Calu3 (cell line): Measurements from ENCODE around the gene RSU1. TPM values are rescaled to one million over a fixed set of nuclear protein-coding genes. Genes with fewer than 3 reads are reported as not detected.

ENCODE experiments used
- BruUV-seq: library from RNA; stranded (reverse); fragments of 400-500 nt; replicated peaks from 2 replicates; lab custom pipeline; 2021; lab: Mats Ljungman, UMichigan
- CTCF ChIA-PET: fragments of 300-600 bp; sonication (Branson Sonifier 250); formaldehyde crosslinking; loops from one replicate; lab custom pipeline; 2022; ENCODE audit warnings: antibody characterized with exemption; lab: Charles Lee
- DNase-seq: peaks from one replicate; pipeline ENCODE4 v3.0.0; 2022
- H3K27ac Mint-ChIP-seq: one replicate; pipeline ENCODE4 v1.8.0; 2022; ENCODE audit warnings: mixed read lengths; ENCODE audit not compliant: unreplicated experiment
- H3K27me3 Mint-ChIP-seq: one replicate; pipeline ENCODE4 v1.8.0; 2022; ENCODE audit warnings: mixed read lengths; ENCODE audit not compliant: unreplicated experiment
- H3K36me3 Mint-ChIP-seq: one replicate; pipeline ENCODE4 v1.8.0; 2022; ENCODE audit warnings: mild to moderate bottlenecking, moderate library complexity, mixed read lengths; ENCODE audit not compliant: insufficient read depth, unreplicated experiment
- H3K4me1 Mint-ChIP-seq: one replicate; pipeline ENCODE4 v1.8.0; 2022; ENCODE audit warnings: mild to moderate bottlenecking, low read depth, mixed read lengths; ENCODE audit not compliant: unreplicated experiment
- H3K4me3 Mint-ChIP-seq: one replicate; pipeline ENCODE4 v1.8.0; 2022; ENCODE audit warnings: mild to moderate bottlenecking, low read depth, moderate library complexity, mixed read lengths; ENCODE audit not compliant: unreplicated experiment
- H3K9me3 Mint-ChIP-seq: one replicate; pipeline ENCODE4 v1.8.0; 2022; ENCODE audit warnings: low read depth, mixed read lengths; ENCODE audit not compliant: unreplicated experiment
- intact Hi-C: fragments of 100-400 bp; cut with micrococcal nuclease; formaldehyde crosslinking; loops from one replicate; pipeline ENCODE4 v1.10.0; 2022; ENCODE audit not compliant: unreplicated experiment
- total RNA-seq: library from RNA; stranded (reverse); gene quantifications from 2 replicates; pipeline ENCODE4 v1.2.3, GENCODE V29; 2022
- TF ChIP-seq, protein P1 (sequence below): fragments of 200-600 bp; IDR thresholded peaks from one replicate; pipeline ENCODE4 v1.8.0; 2022; ENCODE audit warnings: antibody characterized with exemption; ENCODE audit not compliant: unreplicated experiment

RSU1 gene
- total RNA-seq, 1 experiment from 2014 or later, result 56.8 TPM

GRCh38 chr10:16717622-16718395, 99.4 kb downstream of the RSU1 start:
- no TSS peak for BruUV-seq
- CTCF ChIA-PET, result no interaction called here
- Mint-ChIP-seq H3K4me1 (no peaks in the 10 kb centered on the region), H3K9me3 (peaks cover 8% of the 10 kb centered on the region), H3K27ac (no peak overlapping the region), H3K36me3 (no peaks in the 10 kb centered on the region), H3K4me3 (no peak overlapping the region), H3K27me3 (no peaks in the 10 kb centered on the region)
- intact Hi-C loops, result no loop called here
- no peak for DNase-seq
- TF ChIP-seq, protein P1, sequence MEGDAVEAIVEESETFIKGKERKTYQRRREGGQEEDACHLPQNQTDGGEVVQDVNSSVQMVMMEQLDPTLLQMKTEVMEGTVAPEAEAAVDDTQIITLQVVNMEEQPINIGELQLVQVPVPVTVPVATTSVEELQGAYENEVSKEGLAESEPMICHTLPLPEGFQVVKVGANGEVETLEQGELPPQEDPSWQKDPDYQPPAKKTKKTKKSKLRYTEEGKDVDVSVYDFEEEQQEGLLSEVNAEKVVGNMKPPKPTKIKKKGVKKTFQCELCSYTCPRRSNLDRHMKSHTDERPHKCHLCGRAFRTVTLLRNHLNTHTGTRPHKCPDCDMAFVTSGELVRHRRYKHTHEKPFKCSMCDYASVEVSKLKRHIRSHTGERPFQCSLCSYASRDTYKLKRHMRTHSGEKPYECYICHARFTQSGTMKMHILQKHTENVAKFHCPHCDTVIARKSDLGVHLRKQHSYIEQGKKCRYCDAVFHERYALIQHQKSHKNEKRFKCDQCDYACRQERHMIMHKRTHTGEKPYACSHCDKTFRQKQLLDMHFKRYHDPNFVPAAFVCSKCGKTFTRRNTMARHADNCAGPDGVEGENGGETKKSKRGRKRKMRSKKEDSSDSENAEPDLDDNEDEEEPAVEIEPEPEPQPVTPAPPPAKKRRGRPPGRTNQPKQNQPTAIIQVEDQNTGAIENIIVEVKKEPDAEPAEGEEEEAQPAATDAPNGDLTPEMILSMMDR, result no peak

GRCh38 chr10:16716051-16716450, 101.2 kb downstream of the RSU1 start:
- no peaks in the 10 kb centered on the region for H3K27me3 Mint-ChIP-seq
- TF ChIP-seq, protein P1, result no peak
- DNase-seq, result no peak
- BruUV-seq, result no TSS peak
- no peak overlapping the region for H3K27ac Mint-ChIP-seq
- no peaks in the 10 kb centered on the region for H3K36me3 Mint-ChIP-seq
- peaks cover 13% of the 10 kb centered on the region for H3K9me3 Mint-ChIP-seq
- CTCF ChIA-PET, result no interaction called here
- no peak overlapping the region for H3K4me3 Mint-ChIP-seq
- H3K4me1 Mint-ChIP-seq, result no peaks in the 10 kb centered on the region
- intact Hi-C loops, result no loop called here

DNA sequence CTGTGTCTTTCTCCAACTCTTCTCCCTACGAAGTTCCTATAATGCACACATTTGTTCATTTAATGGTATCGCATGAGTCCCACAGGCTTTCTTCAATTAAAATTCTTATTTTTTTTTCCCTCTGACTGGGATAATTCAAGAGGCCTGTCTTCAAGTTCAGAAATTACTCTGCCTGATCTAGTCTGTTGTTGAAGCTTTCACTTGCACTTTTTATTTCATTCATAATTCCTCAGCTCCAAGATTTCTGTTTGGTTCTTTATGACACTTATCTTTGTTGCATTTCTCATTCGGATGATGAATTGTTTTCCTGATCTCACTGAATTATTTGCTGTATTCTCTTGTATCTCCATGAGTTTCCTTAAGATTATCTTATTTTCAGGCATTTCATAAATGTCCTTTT, 103.9 kb downstream of the RSU1 start:
- Mint-ChIP-seq H3K4me1 (no peaks in the 10 kb centered on the region), H3K36me3 (no peaks in the 10 kb centered on the region), H3K27ac (no peak overlapping the region), H3K9me3 (peaks cover 13% of the 10 kb centered on the region), H3K27me3 (no peaks in the 10 kb centered on the region), H3K4me3 (no peak overlapping the region)
- BruUV-seq, result no TSS peak
- TF ChIP-seq, protein P1, result no peak
- DNase-seq, result no peak
- CTCF ChIA-PET, result no interaction called here
- intact Hi-C loops, result no loop called here

GRCh38 chr10:16712883-16713282, 104.3 kb downstream of the RSU1 start:
- no peaks in the 10 kb centered on the region for H3K27me3 Mint-ChIP-seq
- intact Hi-C loops, result no loop called here
- no peak overlapping the region for H3K27ac Mint-ChIP-seq
- no peak for DNase-seq
- CTCF ChIA-PET, result no interaction called here
- H3K9me3 Mint-ChIP-seq, result peaks cover 13% of the 10 kb centered on the region
- H3K4me1 Mint-ChIP-seq, result no peaks in the 10 kb centered on the region
- H3K36me3 Mint-ChIP-seq, result no peaks in the 10 kb centered on the region
- no peak overlapping the region for H3K4me3 Mint-ChIP-seq
- BruUV-seq, result no TSS peak
- TF ChIP-seq, protein P1, result no peak
